ENCODE measurements around the gene NFAM1. TPM values are rescaled to one million over a fixed set of nuclear protein-coding genes. Genes with fewer than 3 reads are reported as not detected.

The NFAM1 gene
- total RNA-seq, 1 experiment from 2014 or later = 3.8 TPM

DNA sequence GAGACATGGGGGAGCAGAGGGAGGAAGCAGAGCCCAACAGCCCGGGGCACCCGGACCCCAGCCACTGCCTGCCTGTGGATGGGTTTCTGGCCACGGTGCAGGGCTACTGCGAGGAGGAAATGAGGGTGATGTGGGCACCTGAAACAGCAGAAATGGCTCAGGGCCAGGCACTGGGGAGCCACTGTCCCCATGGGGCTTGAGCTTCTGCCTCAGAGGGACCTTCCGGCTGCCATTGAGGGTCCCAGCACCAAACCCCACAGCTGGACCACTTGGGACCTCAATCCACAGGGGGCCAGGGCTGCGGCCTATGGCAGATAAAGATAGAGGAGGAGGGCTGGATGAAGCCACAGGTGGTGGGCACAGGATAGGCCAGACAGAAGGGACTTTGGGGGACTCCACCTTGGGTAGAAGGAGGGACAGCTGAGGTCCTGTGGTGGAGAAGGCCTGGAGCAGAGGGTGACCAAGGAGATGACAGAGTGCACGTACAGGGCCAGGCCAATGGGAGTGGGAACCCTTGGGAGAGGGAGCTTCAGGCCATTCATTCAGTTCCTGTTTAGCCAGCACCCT is 48.3 kb downstream of the NFAM1 start:
- ChIA-PET CTCF (no interaction called here), POLR2A (ENCODE audit: low non-redundant PET) (interaction anchor here (0.6 kb wide), 1 partner anchor 1061 kb away, joined by 3 read pairs; no protein-coding TSS in a partner anchor)
- DNase-seq (ENCODE audit: low spot score) = no peak
- no peak for TF ChIP-seq EZH2 (IDR thresholded peaks at IDR 0.05; ENCODE audit: borderline replicate concordance, low read depth, low read length, poor library complexity, severe bottlenecking)
- TF ChIP-seq, protein P1, sequence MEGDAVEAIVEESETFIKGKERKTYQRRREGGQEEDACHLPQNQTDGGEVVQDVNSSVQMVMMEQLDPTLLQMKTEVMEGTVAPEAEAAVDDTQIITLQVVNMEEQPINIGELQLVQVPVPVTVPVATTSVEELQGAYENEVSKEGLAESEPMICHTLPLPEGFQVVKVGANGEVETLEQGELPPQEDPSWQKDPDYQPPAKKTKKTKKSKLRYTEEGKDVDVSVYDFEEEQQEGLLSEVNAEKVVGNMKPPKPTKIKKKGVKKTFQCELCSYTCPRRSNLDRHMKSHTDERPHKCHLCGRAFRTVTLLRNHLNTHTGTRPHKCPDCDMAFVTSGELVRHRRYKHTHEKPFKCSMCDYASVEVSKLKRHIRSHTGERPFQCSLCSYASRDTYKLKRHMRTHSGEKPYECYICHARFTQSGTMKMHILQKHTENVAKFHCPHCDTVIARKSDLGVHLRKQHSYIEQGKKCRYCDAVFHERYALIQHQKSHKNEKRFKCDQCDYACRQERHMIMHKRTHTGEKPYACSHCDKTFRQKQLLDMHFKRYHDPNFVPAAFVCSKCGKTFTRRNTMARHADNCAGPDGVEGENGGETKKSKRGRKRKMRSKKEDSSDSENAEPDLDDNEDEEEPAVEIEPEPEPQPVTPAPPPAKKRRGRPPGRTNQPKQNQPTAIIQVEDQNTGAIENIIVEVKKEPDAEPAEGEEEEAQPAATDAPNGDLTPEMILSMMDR (conservative IDR thresholded peaks at IDR 0.05; ENCODE audit: low read depth, low read length) = no peak
- no TSS peak for BruUV-seq (replicated peaks)
- no peak overlapping the region for H3K4me3 ChIP-seq (ENCODE audit: low read depth, low read length, poor library complexity, severe bottlenecking)
- H3K27ac ChIP-seq (ENCODE audit: low read depth, low read length, poor library complexity, severe bottlenecking) = no peak overlapping the region
- intact Hi-C loops (cut with micrococcal nuclease; ENCODE audit: unreplicated experiment) = no loop called here
- no peaks in the 10 kb centered on the region for H3K4me1 ChIP-seq (ENCODE audit: insufficient read depth, low read length, poor library complexity, severe bottlenecking)
- H3K27me3 ChIP-seq (replicated peaks; ENCODE audit: insufficient read depth, low read depth, low read length, poor library complexity) = no peaks in the 10 kb centered on the region
- no peaks in the 10 kb centered on the region for H3K9me3 ChIP-seq (ENCODE audit: low read depth, low read length, poor library complexity, severe bottlenecking)
- no peaks in the 10 kb centered on the region for H3K36me3 ChIP-seq (ENCODE audit: insufficient read depth, low read length, poor library complexity, severe bottlenecking)

DNA sequence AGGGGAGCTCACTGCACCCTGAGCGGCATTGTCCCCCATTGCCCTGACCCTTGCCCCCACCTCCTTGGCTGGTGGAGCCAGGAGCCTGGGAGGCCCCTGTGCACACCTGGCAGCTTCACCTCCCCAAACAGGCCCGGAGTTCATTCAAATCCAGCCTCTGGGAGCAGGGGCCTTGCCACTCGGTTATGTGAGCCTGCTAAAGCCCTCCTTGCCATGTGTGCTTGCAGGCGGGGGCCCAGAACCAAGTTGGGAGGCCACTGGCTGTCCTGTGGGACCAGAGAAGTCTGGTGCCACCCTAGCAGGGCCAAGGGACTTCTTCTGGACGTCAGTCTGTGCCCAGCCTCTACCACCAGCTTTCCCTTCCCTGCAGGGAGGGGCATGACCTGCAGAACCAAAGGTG is 48.9 kb downstream of the NFAM1 start:
- ChIA-PET POLR2A (ENCODE audit: low non-redundant PET) (interaction anchor here (0.6 kb wide), 1 partner anchor 1062 kb away, joined by 3 read pairs; no protein-coding TSS in a partner anchor), CTCF (no interaction called here)
- BruUV-seq (replicated peaks) = no TSS peak
- DNase-seq (ENCODE audit: low spot score) = no peak
- Histone ChIP-seq H3K27me3 (replicated peaks; ENCODE audit: insufficient read depth, low read depth, low read length, poor library complexity) (no peaks in the 10 kb centered on the region), H3K9me3 (ENCODE audit: low read depth, low read length, poor library complexity, severe bottlenecking) (no peaks in the 10 kb centered on the region), H3K4me1 (ENCODE audit: insufficient read depth, low read length, poor library complexity, severe bottlenecking) (no peaks in the 10 kb centered on the region), H3K27ac (ENCODE audit: low read depth, low read length, poor library complexity, severe bottlenecking) (no peak overlapping the region), H3K4me3 (ENCODE audit: low read depth, low read length, poor library complexity, severe bottlenecking) (no peak overlapping the region), H3K36me3 (ENCODE audit: insufficient read depth, low read length, poor library complexity, severe bottlenecking) (no peaks in the 10 kb centered on the region)
- TF ChIP-seq, protein P1 (conservative IDR thresholded peaks at IDR 0.05; ENCODE audit: low read depth, low read length) = no peak
- TF ChIP-seq EZH2 (IDR thresholded peaks at IDR 0.05; ENCODE audit: borderline replicate concordance, low read depth, low read length, poor library complexity, severe bottlenecking) = no peak
- intact Hi-C loops (cut with micrococcal nuclease; ENCODE audit: unreplicated experiment) = no loop called here

DNA sequence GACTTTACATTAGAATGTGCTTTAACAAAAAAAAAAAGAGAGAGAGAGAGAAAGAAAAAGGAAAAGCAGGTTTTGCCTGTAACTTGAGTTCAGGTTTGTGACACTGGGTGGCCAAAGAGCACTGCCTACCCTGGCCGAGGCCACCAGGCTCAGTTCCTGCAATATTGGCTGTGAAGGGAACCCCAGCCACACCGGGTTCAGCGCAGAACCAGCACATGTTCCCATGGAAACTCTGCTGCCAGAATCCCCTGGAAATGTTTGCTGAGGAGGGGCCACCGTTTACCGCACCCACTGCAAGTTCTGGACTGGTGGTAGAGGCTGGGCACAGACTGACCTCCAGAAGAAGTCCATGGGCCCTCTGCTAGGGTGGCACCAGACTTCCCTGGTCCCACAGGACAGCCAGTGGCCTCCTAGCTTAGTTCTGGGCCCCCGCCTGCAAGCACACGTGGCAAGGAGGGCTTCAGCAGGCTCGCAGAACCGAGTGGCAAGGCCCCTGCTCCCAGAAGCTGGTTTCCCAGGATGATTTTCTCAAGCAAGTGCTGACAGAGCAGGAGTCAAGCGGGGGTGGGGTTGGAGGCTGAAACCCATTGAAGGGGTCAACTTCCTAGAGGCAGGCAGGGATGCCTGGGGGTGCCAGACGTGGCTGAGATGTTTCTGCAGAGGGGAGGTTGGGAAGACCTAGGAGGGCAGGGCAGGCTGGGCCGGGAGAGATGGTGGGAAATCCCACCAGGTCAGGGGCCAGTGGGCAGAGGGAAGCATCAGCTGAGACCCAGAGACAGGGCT is 51.2 kb downstream of the NFAM1 start:
- CTCF ChIA-PET = no interaction called here
- H3K9me3 ChIP-seq (ENCODE audit: low read depth, low read length, poor library complexity, severe bottlenecking) = no peaks in the 10 kb centered on the region
- no TSS peak for BruUV-seq (replicated peaks)
- no peaks in the 10 kb centered on the region for H3K4me1 ChIP-seq (ENCODE audit: insufficient read depth, low read length, poor library complexity, severe bottlenecking)
- POLR2A ChIA-PET (ENCODE audit: low non-redundant PET) = no interaction called here
- intact Hi-C loops (cut with micrococcal nuclease; ENCODE audit: unreplicated experiment) = no loop called here
- H3K27ac ChIP-seq (ENCODE audit: low read depth, low read length, poor library complexity, severe bottlenecking) = no peak overlapping the region
- no peaks in the 10 kb centered on the region for H3K27me3 ChIP-seq (replicated peaks; ENCODE audit: insufficient read depth, low read depth, low read length, poor library complexity)
- TF ChIP-seq, protein P1 (conservative IDR thresholded peaks at IDR 0.05; ENCODE audit: low read depth, low read length) = no peak
- TF ChIP-seq EZH2 (IDR thresholded peaks at IDR 0.05; ENCODE audit: borderline replicate concordance, low read depth, low read length, poor library complexity, severe bottlenecking) = no peak
- no peak overlapping the region for H3K4me3 ChIP-seq (ENCODE audit: low read depth, low read length, poor library complexity, severe bottlenecking)
- H3K36me3 ChIP-seq (ENCODE audit: insufficient read depth, low read length, poor library complexity, severe bottlenecking) = no peaks in the 10 kb centered on the region
- no peak for DNase-seq (ENCODE audit: low spot score)

All from A673 (cell line).